GM04503 (cell line): ENCODE measurements around the gene C16orf90.

Experiments
- DNase-seq: peaks from one replicate; pipeline ENCODE4 v3.0.0-alpha.2; 2012; ENCODE audit warnings: low read depth

C16orf90 gene

DNA sequence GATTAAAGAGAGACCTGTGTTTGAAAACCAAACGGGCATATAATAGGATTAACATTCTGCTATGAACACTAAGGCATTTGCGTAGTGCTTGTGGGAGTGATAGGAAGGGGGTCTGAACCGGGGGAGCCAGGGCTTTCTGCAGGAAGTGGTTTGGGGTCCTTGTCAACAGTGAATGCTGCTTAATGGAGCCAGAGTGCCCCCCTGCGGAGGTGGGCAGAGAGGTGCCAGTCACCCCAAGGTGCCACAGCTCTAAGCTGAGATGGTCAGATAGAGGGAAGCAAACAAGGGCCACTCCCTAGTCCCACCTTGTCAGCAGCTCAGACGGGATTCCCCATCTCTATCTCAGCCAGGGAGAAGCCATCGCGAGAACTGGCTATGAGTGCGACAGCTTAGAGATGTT lies 34.1 kb downstream of the C16orf90 start:
- DNase-seq: no peak

DNA sequence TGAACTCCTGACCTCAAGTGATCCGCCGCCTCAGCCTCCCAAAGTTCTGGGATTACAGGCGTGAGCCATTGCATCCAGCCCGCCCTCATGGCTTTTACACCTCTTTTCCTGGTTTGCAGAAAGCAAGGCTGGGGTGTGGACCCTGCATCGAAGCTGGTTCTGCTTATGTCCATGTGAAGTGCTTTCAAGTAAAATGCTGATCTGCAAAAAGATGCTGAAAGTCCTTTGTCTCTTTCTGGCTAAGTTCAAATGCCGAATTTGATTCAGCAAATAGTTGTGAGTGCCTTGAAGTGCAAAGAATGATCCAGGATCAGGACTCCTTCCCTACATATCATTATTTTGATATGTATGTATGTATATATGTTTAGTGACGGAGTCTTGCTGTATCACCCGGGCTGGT lies 34.7 kb downstream of the C16orf90 start:
- no peak for DNase-seq

DNA sequence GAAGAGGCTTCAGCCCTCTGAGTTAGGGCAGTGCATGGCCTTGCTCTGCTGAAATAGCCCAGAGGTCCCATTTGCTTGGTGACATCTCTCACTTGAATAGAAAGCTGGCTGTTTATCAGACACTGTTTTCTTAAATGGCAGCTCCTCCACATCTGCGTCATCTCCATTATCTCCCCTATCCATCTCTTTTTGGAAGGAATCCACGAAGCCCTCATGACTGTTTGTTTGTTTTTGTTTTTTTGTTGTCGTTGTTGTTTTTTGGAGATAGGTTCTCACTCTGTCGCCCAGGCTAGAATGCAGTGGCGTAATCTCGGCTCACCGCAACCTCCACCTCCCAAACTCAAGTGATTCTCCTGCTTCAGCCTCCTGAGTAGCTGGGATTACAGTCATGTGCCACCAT lies 35.2 kb downstream of the C16orf90 start:
- no peak for DNase-seq

DNA sequence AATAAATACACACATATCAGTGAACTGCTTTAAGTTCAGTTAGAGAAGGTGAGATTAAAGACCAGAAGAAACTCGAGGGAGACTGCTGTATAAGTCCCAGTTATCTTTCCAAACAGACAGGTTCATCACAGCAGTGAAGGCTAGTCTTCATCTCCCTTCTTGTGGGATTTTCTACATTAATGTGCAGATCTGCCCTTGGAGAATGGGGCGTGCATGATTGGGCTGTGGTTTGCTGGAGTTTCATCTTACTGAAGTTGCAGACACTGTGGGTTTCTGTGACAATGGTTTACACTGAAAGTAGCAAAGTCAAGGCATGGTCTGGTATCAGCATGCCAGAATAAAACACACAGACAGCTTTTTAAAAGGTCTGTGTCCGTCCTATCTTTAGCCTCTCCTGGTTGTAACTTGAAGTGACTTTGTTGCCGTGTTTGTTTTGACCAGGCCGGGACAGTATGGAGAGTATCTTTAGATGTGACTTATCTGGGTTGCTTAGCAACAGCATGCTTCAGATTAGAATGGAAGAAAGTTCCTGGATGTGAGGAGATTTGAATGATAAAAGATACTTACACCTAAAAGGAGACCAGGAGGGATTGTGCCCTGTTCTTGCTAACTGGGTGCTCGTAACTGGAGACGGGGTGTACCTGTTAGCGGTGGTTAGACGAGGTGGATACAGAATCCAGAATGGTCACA lies 35.7 kb downstream of the C16orf90 start:
- no peak for DNase-seq

DNA sequence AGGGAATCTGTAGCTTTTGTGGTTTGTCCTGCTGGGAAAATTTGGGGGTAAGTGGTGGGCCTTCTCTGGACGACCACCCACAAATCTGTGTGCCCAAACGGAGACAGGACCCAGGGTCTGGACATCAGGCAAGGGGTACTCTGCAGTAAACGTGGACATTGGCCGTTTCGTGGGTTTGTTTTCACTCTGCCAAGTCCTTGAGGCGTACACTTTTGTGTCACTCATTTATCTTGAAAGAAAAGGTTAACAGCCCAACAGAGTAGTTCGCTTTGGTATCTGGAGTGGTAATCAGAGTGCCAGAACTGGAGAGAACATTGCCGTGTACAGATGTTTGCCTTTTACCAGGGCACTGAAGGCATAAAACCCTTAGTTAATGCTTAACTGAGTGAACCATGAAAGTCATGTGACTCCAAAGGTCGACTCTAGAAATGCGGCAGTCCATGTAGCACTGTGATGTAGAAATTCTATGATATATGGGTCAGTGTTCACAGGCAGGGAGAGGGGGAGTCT lies 36.4 kb downstream of the C16orf90 start:
- DNase-seq: no peak

DNA sequence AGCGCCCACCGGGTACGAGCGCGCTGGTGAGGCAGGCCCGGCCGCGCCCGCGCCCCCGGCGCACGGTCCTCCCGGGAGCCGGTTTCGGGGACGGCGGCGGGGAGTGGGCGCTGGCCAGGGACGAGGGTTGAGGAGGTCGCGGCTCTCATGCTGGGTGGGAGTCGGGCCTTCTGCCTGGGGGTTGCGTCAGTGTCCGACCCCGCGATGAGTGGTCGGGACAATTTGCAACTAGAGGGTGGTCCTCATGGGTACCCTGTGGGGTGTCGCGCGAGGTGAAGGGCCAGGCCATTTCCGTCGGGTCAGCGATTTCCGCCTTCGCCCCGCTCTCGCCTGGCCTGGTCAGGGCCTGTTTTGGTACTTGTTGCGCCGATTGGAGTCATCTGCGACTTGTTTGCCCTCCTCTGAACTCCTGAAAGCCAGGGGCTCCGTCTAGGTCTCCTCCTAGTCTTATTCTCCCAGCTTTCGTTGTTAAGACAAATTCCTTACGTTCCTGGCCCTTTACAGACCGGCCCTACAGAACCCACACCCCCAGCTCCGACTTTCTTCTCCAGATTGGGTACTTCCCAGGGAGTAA lies 36.9 kb downstream of the C16orf90 start:
- DNase-seq: no peak

DNA sequence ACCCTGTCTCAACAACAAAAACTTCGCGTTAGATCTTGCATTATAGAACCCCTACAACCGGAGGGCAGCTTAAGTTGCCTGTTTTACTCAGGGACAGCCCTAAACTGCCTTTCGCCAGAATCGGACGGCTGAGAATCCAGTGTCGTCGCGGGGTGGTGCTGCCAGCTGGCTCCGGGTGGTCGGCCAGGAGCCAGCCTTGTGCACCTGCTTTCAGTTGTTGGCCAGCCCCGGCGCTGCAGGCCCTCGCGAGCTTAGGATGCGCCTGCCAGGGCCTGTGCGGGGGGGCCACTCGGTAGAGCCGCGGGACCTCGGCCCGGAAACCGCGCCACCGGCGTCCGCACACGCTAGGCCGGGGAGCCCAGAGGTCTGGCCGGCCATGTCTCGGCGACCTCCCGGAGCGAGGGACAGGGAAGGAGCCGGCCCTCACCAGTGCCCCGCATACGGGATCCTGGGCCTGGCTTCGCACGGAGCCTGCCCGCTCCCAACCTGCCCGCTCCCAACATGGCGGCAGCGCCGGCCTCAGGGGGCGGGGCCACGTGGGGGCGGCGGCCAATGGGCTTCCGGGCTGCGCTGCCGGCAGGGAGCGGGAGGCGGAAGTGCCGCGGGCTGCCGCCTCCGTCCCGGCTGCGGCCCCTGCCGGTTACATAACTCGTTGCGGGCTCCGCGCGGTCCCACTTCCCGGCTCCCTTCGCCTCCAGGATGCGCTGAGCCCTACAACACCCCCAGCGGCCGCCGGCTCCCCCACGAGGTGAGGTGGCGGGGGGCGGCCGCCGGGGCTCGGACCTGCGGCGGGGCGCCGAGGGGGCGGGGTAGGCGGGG lies 37.6 kb downstream of the C16orf90 start:
- no peak for DNase-seq

DNA sequence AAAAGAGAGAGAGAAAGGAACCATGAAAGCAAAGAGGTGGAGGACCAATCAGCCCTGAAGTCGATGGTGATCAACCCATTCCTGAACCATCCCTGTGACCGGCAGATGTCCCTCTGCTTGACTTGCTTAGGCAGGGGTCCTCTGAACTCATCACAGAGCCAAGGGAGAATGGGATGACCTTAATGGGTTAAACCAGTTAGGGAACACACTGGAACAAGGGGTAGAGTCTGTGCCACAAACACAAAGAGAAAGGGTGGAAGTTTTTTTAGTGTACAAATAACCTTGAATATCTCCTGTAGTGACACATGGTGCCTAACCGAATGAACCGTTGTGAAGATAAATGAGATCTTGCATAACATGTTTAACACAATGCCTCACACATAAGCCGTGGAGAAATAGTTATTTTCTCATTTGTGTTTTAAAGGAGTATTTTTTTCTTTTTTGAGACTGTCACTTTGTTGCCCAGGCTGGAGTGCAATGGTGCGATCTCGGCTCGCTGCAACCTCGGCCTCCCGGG lies 40.6 kb downstream of the C16orf90 start:
- no peak for DNase-seq

DNA sequence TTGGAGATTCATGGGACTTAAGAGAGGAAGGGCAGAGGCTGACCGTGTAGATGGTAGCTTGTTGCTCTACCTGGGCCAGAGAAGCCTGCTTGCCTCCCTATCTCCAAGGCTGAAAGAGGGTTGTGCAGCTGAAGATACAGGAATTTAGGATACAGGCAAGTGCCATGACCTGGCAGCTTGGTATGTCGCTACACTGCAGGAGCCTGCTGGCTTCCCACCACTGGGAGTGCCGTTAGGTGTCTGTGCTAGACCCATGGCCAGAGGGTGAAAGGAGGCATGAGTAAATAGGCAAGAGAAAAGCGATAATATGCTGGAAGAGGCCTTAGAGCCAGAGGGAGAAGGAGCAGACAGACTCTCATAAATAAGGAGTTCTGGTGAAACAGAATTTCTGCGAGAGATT lies 41.2 kb downstream of the C16orf90 start:
- DNase-seq: no peak

DNA sequence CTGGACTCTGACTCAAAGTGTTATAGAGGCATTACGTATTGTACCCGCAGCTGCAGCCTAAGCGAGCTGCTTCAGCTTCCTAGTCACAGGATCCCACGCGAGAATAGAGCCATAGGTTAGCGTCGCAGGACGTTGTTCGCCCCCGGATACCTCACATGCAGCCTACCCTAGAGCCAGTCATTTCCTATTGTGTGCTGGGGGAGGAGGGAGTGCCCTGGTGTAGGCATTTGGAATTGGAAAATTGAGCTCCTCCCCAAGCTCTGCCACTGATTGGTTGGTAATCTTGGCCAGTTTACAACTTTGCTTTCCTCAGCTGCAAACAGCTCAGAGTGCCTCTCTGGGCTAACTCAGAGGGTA lies 51.3 kb downstream of the C16orf90 start:
- DNase-seq: peak; percentile 44
